ENCODE measurements around the gene RTL5. TPM values are rescaled to one million over a fixed set of nuclear protein-coding genes. Genes with fewer than 3 reads are reported as not detected.

The RTL5 gene
- total RNA-seq, 1 donor from 2014 or later: 23.0 TPM

- Mint-ChIP-seq H3K4me3 (no peak overlapping the region), H3K27me3 (ENCODE audit: low read depth) (peaks cover 2% of the 10 kb centered on the region), H3K27ac (ENCODE audit: unreplicated experiment) (no peak overlapping the region), H3K36me3 (ENCODE audit: low read depth) (peaks cover 29% of the 10 kb centered on the region), H3K4me1 (peaks cover 21% of the 10 kb centered on the region), H3K9me3 (peaks cover 6% of the 10 kb centered on the region)
- no peak for DNase-seq (ENCODE audit: low read depth, low spot score)
- TF ChIP-seq CTCF (conservative IDR thresholded peaks at IDR 0.05): no peak
Observed at GRCh38 chrX:72133851-72134546, 2.3 kb upstream of the RTL5 start.

GRCh38 chrX:72132456-72132855 is 741 bp upstream of the RTL5 start:
- H3K27ac Mint-ChIP-seq (ENCODE audit: unreplicated experiment): peak overlapping the region; percentile 35
- TF ChIP-seq CTCF (conservative IDR thresholded peaks at IDR 0.05): no peak
- peaks cover 34% of the 10 kb centered on the region for H3K36me3 Mint-ChIP-seq (ENCODE audit: low read depth)
- peaks cover 34% of the 10 kb centered on the region for H3K4me1 Mint-ChIP-seq
- H3K9me3 Mint-ChIP-seq: peaks cover 8% of the 10 kb centered on the region
- H3K27me3 Mint-ChIP-seq (ENCODE audit: low read depth): peaks cover 2% of the 10 kb centered on the region
- H3K4me3 Mint-ChIP-seq: peak overlapping the region; percentile 83
- DNase-seq (ENCODE audit: low read depth, low spot score): no peak

- Mint-ChIP-seq H3K27ac (ENCODE audit: unreplicated experiment) (no peak overlapping the region), H3K4me3 (peak overlapping the region; percentile 61), H3K36me3 (ENCODE audit: low read depth) (peaks cover 30% of the 10 kb centered on the region), H3K27me3 (ENCODE audit: low read depth) (peaks cover 2% of the 10 kb centered on the region), H3K9me3 (peaks cover 8% of the 10 kb centered on the region), H3K4me1 (peaks cover 42% of the 10 kb centered on the region)
- DNase-seq (ENCODE audit: low read depth, low spot score): no peak
- no peak for TF ChIP-seq CTCF (conservative IDR thresholded peaks at IDR 0.05)
Observed at GRCh38 chrX:72130762-72131250, 909 bp downstream of the RTL5 start.

- no peak for TF ChIP-seq CTCF (conservative IDR thresholded peaks at IDR 0.05)
- DNase-seq (ENCODE audit: low read depth, low spot score): no peak
- Mint-ChIP-seq H3K4me3 (peak overlapping the region; percentile 61), H3K9me3 (peaks cover 8% of the 10 kb centered on the region), H3K4me1 (peaks cover 45% of the 10 kb centered on the region), H3K27me3 (ENCODE audit: low read depth) (peaks cover 2% of the 10 kb centered on the region), H3K36me3 (ENCODE audit: low read depth) (peaks cover 30% of the 10 kb centered on the region), H3K27ac (ENCODE audit: unreplicated experiment) (no peak overlapping the region)
Observed at GRCh38 chrX:72130156-72130761, 1.5 kb downstream of the RTL5 start.

GRCh38 chrX:72129661-72130060 is 2.1 kb downstream of the RTL5 start:
- no peak overlapping the region for H3K27ac Mint-ChIP-seq (ENCODE audit: unreplicated experiment)
- DNase-seq (ENCODE audit: low read depth, low spot score): no peak
- peaks cover 2% of the 10 kb centered on the region for H3K27me3 Mint-ChIP-seq (ENCODE audit: low read depth)
- H3K4me1 Mint-ChIP-seq: peaks cover 51% of the 10 kb centered on the region
- H3K9me3 Mint-ChIP-seq: peaks cover 6% of the 10 kb centered on the region
- H3K4me3 Mint-ChIP-seq: peak overlapping the region; percentile 79
- no peak for TF ChIP-seq CTCF (conservative IDR thresholded peaks at IDR 0.05)
- peaks cover 24% of the 10 kb centered on the region for H3K36me3 Mint-ChIP-seq (ENCODE audit: low read depth)
